Esophagus muscularis mucosa (tissue), 4 donors: ENCODE results near the gene FLYWCH2.

Source experiments
- CTCF ChIP-seq, 3 experiments: fragments of 200-600 bp in 2 of 3; fragments of 450-650 bp in 1 of 3; sonication (generic) in 2 of 3; IDR thresholded peaks; one replicate each; pipeline ENCODE4 v1.5.1; 2017 to 2019; ENCODE audit warnings: antibody characterized with exemption in 3 of 3, mild to moderate bottlenecking in 2 of 3, moderate library complexity in 1 of 3
- EP300 ChIP-seq: sonication (generic); formaldehyde crosslinking; IDR thresholded peaks from one replicate; pipeline ENCODE4 v1.6.1; 2017; ENCODE audit warnings: antibody characterized with exemption
- POLR2A ChIP-seq: fragments of 450-650 bp; IDR thresholded peaks from one replicate; pipeline ENCODE4 v1.6.1; 2017; ENCODE audit warnings: antibody characterized with exemption, moderate library complexity, mild to moderate bottlenecking, low read depth
- POLR2AphosphoS5 ChIP-seq, 2 donors: sonication (generic); formaldehyde crosslinking; IDR thresholded peaks; one replicate each; pipeline ENCODE4 v1.6.1; 2017; ENCODE audit warnings: antibody characterized with exemption in 2 of 2

- TF ChIP-seq CTCF (IDR thresholded peaks at IDR 0.05) (no peak), POLR2A (no peak), POLR2AphosphoS5 (IDR thresholded peaks at IDR 0.05) (no peak), EP300 (no peak)
These were observed 3.0 kb upstream of the FLYWCH2 start for GRCh38 chr16:2879854-2880508.
